ENCODE measurements around the gene ELP1. TPM values are rescaled to one million over a fixed set of nuclear protein-coding genes. Genes with fewer than 3 reads are reported as not detected.
"Not testable (repeated sequence)": the region's sequence is repeated elsewhere in the genome, so short reads cannot be mapped to it uniquely, and the experiment has no call there.

The ELP1 gene
- total RNA-seq, 1 experiment from 2014 or later: 53.6 TPM

DNA sequence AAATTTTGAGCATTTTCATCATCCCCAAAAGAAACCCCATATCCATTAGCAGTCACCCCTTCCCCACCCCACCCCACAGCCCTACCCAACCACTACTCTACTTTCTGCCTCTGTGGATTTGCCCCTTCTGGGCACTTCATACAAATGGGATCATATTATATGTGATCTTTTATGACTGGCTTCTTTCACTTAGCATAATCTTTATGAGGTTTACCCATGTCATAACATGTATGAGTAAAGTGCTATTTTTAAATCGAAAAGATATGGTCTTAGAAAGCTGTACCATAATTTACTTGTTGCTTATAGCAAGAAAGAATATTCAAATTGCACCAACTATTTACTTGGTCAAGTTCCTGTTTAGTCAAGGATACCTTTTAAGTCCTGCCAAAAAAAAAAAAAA is 12.7 kb downstream of the ELP1 start:
- no peak for TF ChIP-seq CTCF (conservative IDR thresholded peaks at IDR 0.05; ENCODE audit: low read depth, low read length)
- TF ChIP-seq EZH2phosphoT487 (IDR thresholded peaks at IDR 0.05; ENCODE audit: borderline replicate concordance, low read length): no peak
- no peak for TF ChIP-seq EZH2 (IDR thresholded peaks at IDR 0.05; ENCODE audit: low read length, unreplicated experiment)
- Histone ChIP-seq H3K9ac (ENCODE audit: low read length) (no peak overlapping the region), H2AFZ (ENCODE audit: low read length) (no peak overlapping the region), H3K79me2 (ENCODE audit: low read length) (no peaks in the 10 kb centered on the region), H4K20me1 (ENCODE audit: low read length) (no peaks in the 10 kb centered on the region), H3K4me1 (ENCODE audit: insufficient read depth, low read length) (no peaks in the 10 kb centered on the region), H3K9me2 (replicated peaks; ENCODE audit: low read length) (no peaks in the 10 kb centered on the region), H3K27me3 (ENCODE audit: low read length) (no peaks in the 10 kb centered on the region), H3K27ac (ENCODE audit: low read length) (no peak overlapping the region), H3K36me3 (ENCODE audit: low read depth, low read length) (peaks cover 21% of the 10 kb centered on the region; the same call in 1 of the 2 replicates), H3K9me3 (ENCODE audit: low read length) (no peaks in the 10 kb centered on the region), H3K4me2 (ENCODE audit: low read length) (no peak overlapping the region), H3F3A (ENCODE audit: low read length, unreplicated experiment) (no peaks in the 10 kb centered on the region), H3K4me3 (ENCODE audit: low read length) (no peak overlapping the region)
- CTCF ChIA-PET: no interaction called here
- no peak for DNase-seq
- POLR2A ChIA-PET (ENCODE audit: unreplicated experiment): no interaction called here
- no TSS peak for BruUV-seq (replicated peaks)
- intact Hi-C loops (cut with micrococcal nuclease): no loop called here
- no peak for ATAC-seq

GRCh38 chr9:108920401-108920800 is 13.5 kb downstream of the ELP1 start:
- peaks cover 22% of the 10 kb centered on the region; the same call in 1 of the 2 replicates for H3K36me3 ChIP-seq (ENCODE audit: low read depth, low read length)
- H3K9ac ChIP-seq (ENCODE audit: low read length); intact Hi-C loops (cut with micrococcal nuclease); H3K27me3 ChIP-seq (ENCODE audit: low read length); ATAC-seq; H3K79me2 ChIP-seq (ENCODE audit: low read length); H2AFZ ChIP-seq (ENCODE audit: low read length); H3K4me2 ChIP-seq (ENCODE audit: low read length); H3K27ac ChIP-seq (ENCODE audit: low read length); H3K4me3 ChIP-seq (ENCODE audit: low read length); POLR2A ChIA-PET (ENCODE audit: unreplicated experiment); H3K4me1 ChIP-seq (ENCODE audit: insufficient read depth, low read length); BruUV-seq (replicated peaks); H3K9me2 ChIP-seq (replicated peaks; ENCODE audit: low read length); H3F3A ChIP-seq (ENCODE audit: low read length, unreplicated experiment); CTCF ChIA-PET; H3K9me3 ChIP-seq (ENCODE audit: low read length); DNase-seq; H4K20me1 ChIP-seq (ENCODE audit: low read length): not testable (repeated sequence)

DNA sequence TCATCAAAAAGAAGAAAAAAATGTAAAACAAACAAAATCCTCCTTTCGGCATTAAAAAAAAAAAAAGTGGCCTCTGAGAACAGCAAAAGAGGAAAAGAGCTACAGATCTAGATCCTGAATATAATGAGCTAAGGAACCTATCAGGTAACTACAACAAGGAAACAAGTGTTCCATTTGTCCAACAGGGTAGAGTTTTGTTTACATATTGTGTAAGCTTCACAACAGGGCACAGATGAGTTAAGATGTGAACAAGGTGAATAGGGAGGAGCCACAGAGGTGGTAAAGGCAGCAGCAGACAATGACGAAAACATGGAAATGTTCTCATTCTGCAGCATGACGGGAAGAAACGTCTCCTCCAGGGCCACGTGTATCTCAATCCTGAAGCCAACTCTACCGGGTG is 14.4 kb downstream of the ELP1 start:
- ChIA-PET POLR2A (ENCODE audit: unreplicated experiment) (no interaction called here), CTCF (no interaction called here)
- Histone ChIP-seq H3K9ac (ENCODE audit: low read length) (no peak overlapping the region), H3K4me2 (ENCODE audit: low read length) (no peak overlapping the region), H4K20me1 (ENCODE audit: low read length) (no peaks in the 10 kb centered on the region), H3K79me2 (ENCODE audit: low read length) (no peaks in the 10 kb centered on the region), H2AFZ (ENCODE audit: low read length) (no peak overlapping the region), H3K9me3 (ENCODE audit: low read length) (no peaks in the 10 kb centered on the region), H3F3A (ENCODE audit: low read length, unreplicated experiment) (no peaks in the 10 kb centered on the region), H3K36me3 (ENCODE audit: low read depth, low read length) (peaks cover 13% of the 10 kb centered on the region; the same call in 1 of the 2 replicates), H3K27me3 (ENCODE audit: low read length) (no peaks in the 10 kb centered on the region), H3K27ac (ENCODE audit: low read length) (no peak overlapping the region), H3K4me3 (ENCODE audit: low read length) (no peak overlapping the region), H3K9me2 (replicated peaks; ENCODE audit: low read length) (no peaks in the 10 kb centered on the region), H3K4me1 (ENCODE audit: insufficient read depth, low read length) (no peaks in the 10 kb centered on the region)
- ATAC-seq: no peak
- intact Hi-C loops (cut with micrococcal nuclease): no loop called here
- TF ChIP-seq CTCF (conservative IDR thresholded peaks at IDR 0.05; ENCODE audit: low read depth, low read length): no peak
- no TSS peak for BruUV-seq (replicated peaks)
- DNase-seq: no peak

All from PC-3 (cell line).